Measurements from ENCODE around the gene NKAIN1.

- TF ChIP-seq SUZ12 (IDR thresholded peaks at IDR 0.05) (no peak), ELF4 (IDR thresholded peaks at IDR 0.05) (no peak), BHLHE40 (IDR thresholded peaks at IDR 0.05; ENCODE audit: borderline replicate concordance) (no peak), NFRKB (IDR thresholded peaks at IDR 0.05) (no peak), HDGF (IDR thresholded peaks at IDR 0.05; ENCODE audit: borderline replicate concordance) (no peak), TARDBP (IDR thresholded peaks at IDR 0.05) (no peak), FOXM1 (IDR thresholded peaks at IDR 0.05; ENCODE audit: borderline replicate concordance) (no peak), ARNT (IDR thresholded peaks at IDR 0.05) (no peak), FOXK2 (IDR thresholded peaks at IDR 0.05) (no peak), FOXA1 (IDR thresholded peaks at IDR 0.05) (no peak), SP1 (IDR thresholded peaks at IDR 0.05) (no peak)
- TF ChIP-seq, protein P1, sequence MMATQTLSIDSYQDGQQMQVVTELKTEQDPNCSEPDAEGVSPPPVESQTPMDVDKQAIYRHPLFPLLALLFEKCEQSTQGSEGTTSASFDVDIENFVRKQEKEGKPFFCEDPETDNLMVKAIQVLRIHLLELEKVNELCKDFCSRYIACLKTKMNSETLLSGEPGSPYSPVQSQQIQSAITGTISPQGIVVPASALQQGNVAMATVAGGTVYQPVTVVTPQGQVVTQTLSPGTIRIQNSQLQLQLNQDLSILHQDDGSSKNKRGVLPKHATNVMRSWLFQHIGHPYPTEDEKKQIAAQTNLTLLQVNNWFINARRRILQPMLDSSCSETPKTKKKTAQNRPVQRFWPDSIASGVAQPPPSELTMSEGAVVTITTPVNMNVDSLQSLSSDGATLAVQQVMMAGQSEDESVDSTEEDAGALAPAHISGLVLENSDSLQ (IDR thresholded peaks at IDR 0.05), result no peak
These were observed 56.6 kb downstream of the NKAIN1 start for GRCh38 chr1:31183126-31183525.

All from HEK293T (cell line).